SK-N-MC (cell line): ENCODE results near the gene FBLN1.

Source experiments
- DNase-seq: peaks from one replicate; pipeline ENCODE4 v3.0.0-alpha.2; 2011; ENCODE audit warnings: low read depth, low spot score
- H3K27ac ChIP-seq: fragments of 200-600 bp; sonication (generic); 2 replicates; pipeline ENCODE4 v1.5.1; 2016; ENCODE audit warnings: mixed run types
- H3K36me3 ChIP-seq: fragments of 200-600 bp; sonication (generic); 2 replicates; pipeline ENCODE4 v1.6.1; 2017; ENCODE audit warnings: antibody characterized with exemption, low read length, mixed read lengths; ENCODE audit not compliant: insufficient read depth
- H3K4me3 ChIP-seq: fragments of 200-600 bp; sonication (generic); 2 replicates; pipeline ENCODE4 v1.5.1; 2016
- H3K9ac ChIP-seq: fragments of 200-600 bp; sonication (generic); 2 replicates; pipeline ENCODE4 v1.8.0; 2017; ENCODE audit warnings: mixed run types, mixed read lengths; ENCODE audit not compliant: insufficient read length
- H3K9me3 ChIP-seq: fragments of 200-600 bp; sonication (generic); 2 replicates; pipeline ENCODE4 v1.6.1; 2017; ENCODE audit warnings: low read depth, mild to moderate bottlenecking, antibody characterized with exemption, low read length, moderate library complexity, mixed read lengths
- EZH2 ChIP-seq: fragments of 200-600 bp; sonication (generic); IDR thresholded peaks from one replicate; pipeline ENCODE4 v1.6.1; 2017; ENCODE audit warnings: antibody characterized with exemption
- FOXP2 ChIP-seq: optimal IDR thresholded peaks from 2 replicates; pipeline ENCODE3; 2011; ENCODE audit warnings: mild to moderate bottlenecking, moderate library complexity; ENCODE audit not compliant: insufficient read depth; ENCODE audit errors: extremely low read length, control extremely low read depth
- POLR2AphosphoS5 ChIP-seq: IDR thresholded peaks from 2 replicates; pipeline ENCODE4 v1.6.1; 2012; ENCODE audit warnings: mild to moderate bottlenecking, low read depth, low read length, borderline replicate concordance

The FBLN1 gene

DNA sequence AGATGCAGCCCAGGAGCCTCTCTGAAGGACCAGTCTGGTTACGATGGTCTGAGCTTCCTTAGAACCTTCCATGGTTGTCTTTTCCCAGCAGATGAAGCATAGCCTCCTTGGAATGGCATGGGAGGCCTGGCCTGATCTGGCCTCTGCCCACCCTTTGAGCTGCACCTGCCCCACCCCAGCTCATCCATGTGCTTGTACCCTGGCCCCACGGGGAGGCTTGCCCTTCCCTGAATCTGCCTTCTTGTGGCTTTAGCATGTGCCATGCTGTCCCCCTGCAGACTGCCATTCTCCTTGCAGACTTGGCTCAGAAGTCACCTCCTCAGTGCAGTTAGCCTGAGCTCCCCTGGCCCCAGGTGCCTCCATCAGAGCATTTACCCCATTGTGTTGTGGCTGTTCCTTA is 62.5 kb downstream of the FBLN1 start:
- peaks cover under 1% of the 10 kb centered on the region; the same call in 1 of the 2 replicates for H3K36me3 ChIP-seq
- no peak overlapping the region for H3K4me3 ChIP-seq
- no peak overlapping the region for H3K27ac ChIP-seq
- H3K9ac ChIP-seq: no peak overlapping the region
- H3K9me3 ChIP-seq: no peaks in the 10 kb centered on the region
- TF ChIP-seq FOXP2 (no peak), EZH2 (no peak), POLR2AphosphoS5 (no peak)
- no peak for DNase-seq

GRCh38 chr22:45565973-45566372 is 63.3 kb downstream of the FBLN1 start:
- Histone ChIP-seq H3K9ac (no peak overlapping the region), H3K4me3 (no peak overlapping the region), H3K9me3 (peaks cover 4% of the 10 kb centered on the region; the same call in 1 of the 2 replicates), H3K36me3 (no peaks in the 10 kb centered on the region; the same call in 1 of the 2 replicates), H3K27ac (no peak overlapping the region)
- DNase-seq: no peak
- TF ChIP-seq EZH2: no peak
- no peak for TF ChIP-seq POLR2AphosphoS5
- no peak for TF ChIP-seq FOXP2

GRCh38 chr22:45568213-45568612 is 65.5 kb downstream of the FBLN1 start:
- no peak for DNase-seq
- no peak overlapping the region for H3K9ac ChIP-seq
- H3K27ac ChIP-seq: no peak overlapping the region
- TF ChIP-seq FOXP2 (no peak), EZH2 (no peak), POLR2AphosphoS5 (no peak)
- H3K4me3 ChIP-seq: no peak overlapping the region
- no peaks in the 10 kb centered on the region; the same call in 1 of the 2 replicates for H3K36me3 ChIP-seq
- peaks cover 9% of the 10 kb centered on the region; the same call in 1 of the 2 replicates for H3K9me3 ChIP-seq

GRCh38 chr22:45571089-45571488 is 68.4 kb downstream of the FBLN1 start:
- Histone ChIP-seq H3K36me3 (no peaks in the 10 kb centered on the region), H3K9ac (no peak overlapping the region), H3K9me3 (peaks cover 9% of the 10 kb centered on the region; the same call in 1 of the 2 replicates), H3K27ac (no peak overlapping the region), H3K4me3 (no peak overlapping the region)
- no peak for TF ChIP-seq EZH2
- no peak for TF ChIP-seq POLR2AphosphoS5
- TF ChIP-seq FOXP2: no peak
- DNase-seq: no peak

DNA sequence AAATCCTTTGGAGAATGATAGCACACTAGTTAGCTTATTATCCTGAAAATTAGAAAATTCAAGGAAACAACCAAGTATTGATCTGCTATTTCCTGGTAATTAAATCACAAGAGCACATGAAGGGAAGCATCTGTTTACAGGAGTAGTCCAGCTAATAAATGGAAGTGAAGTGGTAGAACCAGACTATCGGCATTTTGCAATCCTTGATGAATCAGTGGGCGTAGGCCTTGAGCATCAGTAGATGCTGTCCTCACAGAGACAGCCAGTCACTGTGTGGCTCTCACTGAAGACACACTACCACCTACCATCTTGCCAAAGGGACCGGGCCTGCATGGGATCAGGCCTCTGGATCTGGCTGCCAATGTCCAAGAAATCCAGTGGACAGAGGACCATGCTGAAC is 69.8 kb downstream of the FBLN1 start:
- no peak for TF ChIP-seq POLR2AphosphoS5
- no peak for TF ChIP-seq EZH2
- TF ChIP-seq FOXP2: no peak
- H3K9ac ChIP-seq: no peak overlapping the region
- H3K4me3 ChIP-seq: no peak overlapping the region
- H3K27ac ChIP-seq: no peak overlapping the region
- H3K36me3 ChIP-seq: no peaks in the 10 kb centered on the region
- H3K9me3 ChIP-seq: peaks cover 9% of the 10 kb centered on the region; the same call in 1 of the 2 replicates
- no peak for DNase-seq

GRCh38 chr22:45574069-45574703 is 71.5 kb downstream of the FBLN1 start:
- H3K9me3 ChIP-seq: peaks cover 9% of the 10 kb centered on the region; the same call in 1 of the 2 replicates
- H3K9ac ChIP-seq: no peak overlapping the region
- H3K36me3 ChIP-seq: no peaks in the 10 kb centered on the region
- H3K27ac ChIP-seq: no peak overlapping the region
- no peak overlapping the region for H3K4me3 ChIP-seq
- DNase-seq: no peak
- TF ChIP-seq FOXP2 (no peak), POLR2AphosphoS5 (no peak), EZH2 (no peak)

- no peak for DNase-seq
- Histone ChIP-seq H3K9ac (no peak overlapping the region), H3K36me3 (no peaks in the 10 kb centered on the region), H3K4me3 (no peak overlapping the region), H3K27ac (no peak overlapping the region), H3K9me3 (peaks cover 9% of the 10 kb centered on the region; the same call in 1 of the 2 replicates)
- TF ChIP-seq POLR2AphosphoS5: no peak
- no peak for TF ChIP-seq EZH2
- no peak for TF ChIP-seq FOXP2
Measured at GRCh38 chr22:45575173-45575572, 72.5 kb downstream of the FBLN1 start.

DNA sequence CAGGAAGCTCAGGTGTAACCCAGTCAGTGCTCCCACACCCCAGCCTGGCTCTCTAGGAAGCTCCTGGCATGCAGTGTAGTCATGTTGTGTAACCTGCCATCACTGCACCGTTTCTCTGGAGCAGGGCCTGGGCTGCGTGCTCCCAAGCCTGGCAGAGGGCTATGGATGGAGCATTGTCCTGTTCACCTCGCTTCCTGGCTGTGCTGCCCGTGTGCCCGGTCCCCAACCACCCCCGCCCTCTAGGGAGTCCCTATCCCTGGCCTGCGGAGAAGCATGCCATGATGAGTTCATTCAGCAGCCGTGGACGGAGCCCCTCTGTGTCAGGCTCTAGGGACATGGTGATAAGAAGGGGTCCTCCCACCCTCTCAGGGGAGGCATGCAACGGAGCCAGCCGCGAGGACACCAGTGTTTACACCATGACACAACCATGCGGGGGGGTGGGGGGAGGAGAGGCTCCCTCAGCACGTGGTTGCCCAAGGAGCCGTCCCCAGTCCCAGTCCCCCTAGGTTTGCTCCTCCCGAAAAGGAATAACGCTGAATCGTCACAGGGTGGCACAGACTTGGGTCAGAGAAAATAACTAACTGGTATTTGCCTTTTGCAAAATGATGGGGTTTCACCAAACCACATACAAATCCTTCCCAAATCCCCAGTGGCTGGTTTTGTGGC is 73.1 kb downstream of the FBLN1 start:
- H3K36me3 ChIP-seq: no peaks in the 10 kb centered on the region
- no peak overlapping the region for H3K9ac ChIP-seq
- no peak for TF ChIP-seq FOXP2
- TF ChIP-seq POLR2AphosphoS5: no peak
- TF ChIP-seq EZH2: no peak
- no peak overlapping the region for H3K4me3 ChIP-seq
- DNase-seq: no peak
- H3K27ac ChIP-seq: no peak overlapping the region
- peaks cover 5% of the 10 kb centered on the region; the same call in 1 of the 2 replicates for H3K9me3 ChIP-seq

GRCh38 chr22:45576273-45576625 is 73.6 kb downstream of the FBLN1 start:
- no peak overlapping the region for H3K27ac ChIP-seq
- peaks cover 2% of the 10 kb centered on the region; the same call in 1 of the 2 replicates for H3K9me3 ChIP-seq
- DNase-seq: no peak
- H3K4me3 ChIP-seq: no peak overlapping the region
- H3K36me3 ChIP-seq: no peaks in the 10 kb centered on the region
- no peak overlapping the region for H3K9ac ChIP-seq
- no peak for TF ChIP-seq EZH2
- TF ChIP-seq POLR2AphosphoS5: no peak
- TF ChIP-seq FOXP2: no peak
